Hematopoietic multipotent progenitor cell treated with erythropoietin and hydrocortisone succinate and interleukin-3 and kit ligand, for 15 days (in vitro differentiated cells): Measurements from ENCODE around the gene PDE10A.
"Not testable (repeated sequence)": the region's sequence is repeated elsewhere in the genome, so short reads cannot be mapped to it uniquely, and the experiment has no call there.

ENCODE experiments used
- DNase-seq: peaks from one replicate; pipeline ENCODE4 v3.0.0-alpha.2; 2015; ENCODE audit warnings: low spot score

PDE10A gene

DNA sequence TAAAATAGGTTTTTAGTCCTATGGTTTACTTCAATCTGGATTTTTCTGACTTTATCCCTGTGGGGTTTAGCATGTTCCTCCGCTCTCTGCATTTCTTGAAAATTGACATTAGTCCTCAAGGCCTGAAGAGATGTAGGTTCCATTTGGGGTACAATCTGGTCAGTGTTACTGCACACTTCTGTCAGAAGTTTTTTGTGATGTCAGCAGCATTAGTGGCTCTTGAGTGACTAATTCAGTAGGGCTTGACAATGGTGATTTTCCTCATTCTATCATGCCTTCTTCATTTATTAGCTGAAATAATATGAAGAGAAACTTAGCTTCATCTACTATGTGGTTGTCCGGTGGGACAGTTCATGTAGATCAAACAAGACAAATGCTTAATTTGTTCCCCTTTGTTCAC, 114.6 kb downstream of the PDE10A start:
- DNase-seq: no peak

DNA sequence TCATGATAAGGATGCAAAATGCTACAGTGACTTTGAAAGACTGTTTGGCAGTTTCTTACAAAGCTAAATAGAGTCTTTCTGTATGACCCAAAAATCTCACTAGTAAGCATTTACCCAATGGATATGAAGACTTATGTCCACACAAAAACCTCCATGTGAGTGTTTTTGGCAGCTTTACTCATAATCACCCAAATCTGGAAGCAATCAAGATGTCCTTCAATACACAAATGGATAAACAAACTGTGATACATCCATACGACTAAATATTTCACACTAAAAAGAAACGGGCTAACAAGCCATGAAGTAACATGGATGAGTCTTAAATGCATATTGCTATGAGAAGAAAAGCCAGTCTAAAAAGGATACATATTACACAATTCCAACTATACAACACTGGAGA, 117.2 kb downstream of the PDE10A start:
- DNase-seq: no peak

DNA sequence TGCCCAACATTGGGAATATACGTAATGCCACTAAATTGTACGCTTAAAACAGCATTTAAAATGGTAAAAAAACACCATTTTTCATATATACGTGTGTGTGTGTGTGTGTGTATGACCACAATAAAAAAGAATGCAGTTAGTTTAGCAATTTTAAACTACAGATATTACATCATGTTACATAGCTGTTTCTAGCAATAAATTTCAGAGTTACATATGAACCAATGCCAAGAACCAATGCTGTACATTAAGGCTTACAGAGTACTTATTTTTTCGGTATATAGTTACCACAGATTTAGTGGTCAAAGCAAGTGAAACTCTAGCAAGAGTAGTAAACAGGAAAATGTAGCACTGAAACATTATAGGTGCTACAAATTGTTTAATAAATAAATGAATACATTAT, 119.3 kb downstream of the PDE10A start:
- no peak for DNase-seq

DNA sequence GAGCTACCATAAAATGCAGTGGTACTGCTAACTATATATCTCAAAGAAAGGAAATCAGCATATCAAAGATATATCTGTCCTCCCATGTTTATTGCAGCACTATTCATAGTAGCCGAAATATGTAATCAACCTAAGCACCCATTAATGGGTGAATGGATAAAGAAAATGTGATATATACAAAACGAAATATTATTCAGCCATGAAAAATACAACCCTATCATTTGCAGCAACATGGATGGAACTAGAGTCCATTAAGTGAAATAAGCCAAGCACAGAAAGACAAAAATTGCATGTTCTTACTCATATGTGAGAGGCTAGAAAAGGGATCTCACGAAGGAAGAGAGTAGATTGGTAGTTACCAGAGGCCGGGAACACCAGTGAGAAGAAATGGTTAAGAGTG, 126.1 kb downstream of the PDE10A start:
- no peak for DNase-seq

DNA sequence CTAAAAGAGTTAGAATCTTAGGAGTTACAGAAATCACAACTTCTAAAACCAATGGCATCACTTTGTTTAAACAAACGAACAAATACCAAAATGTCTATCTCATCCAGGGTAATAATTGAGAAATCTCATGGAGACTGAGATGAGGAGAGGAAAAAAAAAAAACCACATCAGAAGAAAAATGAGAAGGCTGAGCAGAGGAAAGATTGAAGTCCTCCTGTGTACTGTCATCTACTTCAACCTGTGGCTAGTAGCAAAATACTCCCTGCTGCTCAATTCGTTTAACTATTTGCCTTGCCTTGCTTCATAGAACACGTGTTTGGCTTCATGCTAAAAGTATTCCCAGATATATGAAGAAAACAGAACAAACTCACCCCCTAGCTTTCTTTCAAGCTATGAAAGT, 143.7 kb downstream of the PDE10A start:
- no peak for DNase-seq

DNA sequence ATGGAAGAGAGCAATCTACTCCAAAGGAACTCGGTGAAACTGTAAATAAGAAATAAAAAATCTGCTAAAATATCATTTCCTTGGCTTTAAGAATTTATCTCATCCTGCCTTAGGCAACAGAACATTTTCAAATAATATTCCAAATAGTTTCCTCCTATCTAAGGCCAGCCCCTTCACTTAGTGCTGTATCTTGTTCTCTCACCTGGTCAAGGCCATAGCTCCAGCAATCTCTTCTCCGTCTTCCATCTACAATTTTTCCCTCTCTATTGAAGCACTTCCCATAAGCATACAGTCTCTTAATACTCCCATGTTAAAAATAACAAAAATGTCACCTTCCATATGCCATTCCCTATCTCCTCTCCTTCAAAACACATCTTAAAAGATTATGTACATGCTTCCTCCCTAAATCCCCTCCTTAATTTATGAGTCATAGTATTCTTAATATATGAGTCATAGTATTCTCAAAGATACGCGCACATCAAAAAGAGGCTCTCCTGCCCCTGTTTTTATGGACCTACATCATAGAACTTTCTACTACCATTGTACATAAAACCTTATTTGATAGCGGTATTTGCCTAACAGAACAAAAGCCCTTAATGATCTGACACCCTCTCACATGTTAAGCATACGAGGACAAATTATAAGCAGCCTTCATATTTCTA, 146.9 kb downstream of the PDE10A start:
- no peak for DNase-seq

DNA sequence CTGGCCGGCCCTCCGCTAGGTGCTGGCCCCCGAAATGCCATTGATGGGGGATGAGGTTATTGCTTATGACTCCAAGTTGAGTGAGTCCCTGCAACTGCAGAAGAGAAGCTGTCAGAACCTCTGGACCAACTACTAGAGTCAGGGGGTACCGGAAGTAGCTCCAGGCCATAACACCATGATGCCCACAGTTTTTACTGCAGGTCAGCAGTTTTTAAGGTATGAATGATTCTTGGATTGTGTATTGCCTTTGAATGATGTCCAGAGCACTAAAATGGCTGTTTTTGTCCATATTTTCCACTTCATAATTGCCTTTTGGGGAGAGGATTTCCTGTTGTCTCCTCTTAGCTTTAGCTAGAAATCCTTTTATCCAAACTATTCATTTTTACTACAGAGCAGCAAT, 148.4 kb downstream of the PDE10A start:
- DNase-seq: no peak

DNA sequence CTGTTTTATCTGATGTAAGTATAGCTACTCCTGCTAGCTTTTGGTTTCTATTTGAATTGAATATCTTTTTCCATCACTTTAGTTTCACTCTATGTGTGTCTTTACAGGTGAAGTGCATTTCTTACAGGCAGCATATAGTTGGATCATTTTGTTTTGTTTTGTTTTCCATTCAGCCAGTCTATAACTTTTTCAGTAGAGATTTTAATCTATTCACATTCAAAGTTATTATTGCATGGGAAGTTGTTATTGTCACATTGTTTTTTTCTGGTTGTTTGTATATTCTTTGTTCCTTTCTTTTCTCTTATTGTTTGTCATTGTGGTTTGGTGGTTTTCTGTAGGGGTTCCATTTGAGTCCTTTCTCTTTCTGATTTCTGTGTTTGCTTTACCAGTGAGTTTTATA, 151.2 kb downstream of the PDE10A start:
- no peak for DNase-seq

DNA sequence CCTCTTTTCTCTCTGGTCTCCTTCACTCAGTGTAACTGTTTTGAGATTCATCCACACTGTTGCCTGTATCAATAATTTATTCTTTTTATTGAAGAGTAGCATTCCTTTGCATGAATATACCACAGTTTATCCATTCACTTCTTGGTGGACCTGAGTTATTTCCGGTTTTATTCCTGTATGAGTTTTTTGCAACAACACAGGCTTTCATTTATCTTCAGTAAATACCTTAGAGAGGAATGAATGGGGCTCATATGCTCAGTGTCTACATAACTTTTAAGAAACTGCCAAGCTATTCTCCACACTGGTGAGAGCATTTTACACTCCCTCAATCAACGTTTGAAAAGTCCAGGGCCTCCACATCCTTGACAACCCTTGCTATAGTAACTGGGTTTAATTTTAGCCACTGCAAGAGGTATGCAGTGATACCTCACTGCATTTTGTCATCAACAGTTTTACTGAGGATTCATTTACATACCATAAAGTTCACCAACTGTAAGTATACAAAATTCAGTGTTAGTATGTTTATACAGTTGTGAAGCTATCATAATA, 154.6 kb downstream of the PDE10A start:
- no peak for DNase-seq

DNA sequence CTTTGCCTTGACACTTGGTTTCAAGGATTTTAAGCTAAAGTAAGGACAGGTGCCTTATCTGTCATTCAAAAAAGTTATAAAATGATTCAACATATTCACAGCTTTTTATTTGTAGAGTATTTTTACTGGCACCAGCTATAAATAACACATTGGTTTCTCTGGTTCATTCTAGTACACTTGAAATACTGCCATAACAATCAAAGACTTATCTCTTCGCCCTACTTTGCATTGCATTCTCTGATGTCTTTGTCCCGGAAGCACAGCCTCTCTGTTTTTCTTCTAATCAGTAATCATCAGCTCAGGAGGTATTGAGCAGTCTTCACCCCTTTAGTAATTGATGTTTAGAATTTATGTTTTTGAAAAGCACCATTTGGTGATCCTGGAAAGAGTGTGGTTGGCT, 156.4 kb downstream of the PDE10A start:
- no peak for DNase-seq

DNA sequence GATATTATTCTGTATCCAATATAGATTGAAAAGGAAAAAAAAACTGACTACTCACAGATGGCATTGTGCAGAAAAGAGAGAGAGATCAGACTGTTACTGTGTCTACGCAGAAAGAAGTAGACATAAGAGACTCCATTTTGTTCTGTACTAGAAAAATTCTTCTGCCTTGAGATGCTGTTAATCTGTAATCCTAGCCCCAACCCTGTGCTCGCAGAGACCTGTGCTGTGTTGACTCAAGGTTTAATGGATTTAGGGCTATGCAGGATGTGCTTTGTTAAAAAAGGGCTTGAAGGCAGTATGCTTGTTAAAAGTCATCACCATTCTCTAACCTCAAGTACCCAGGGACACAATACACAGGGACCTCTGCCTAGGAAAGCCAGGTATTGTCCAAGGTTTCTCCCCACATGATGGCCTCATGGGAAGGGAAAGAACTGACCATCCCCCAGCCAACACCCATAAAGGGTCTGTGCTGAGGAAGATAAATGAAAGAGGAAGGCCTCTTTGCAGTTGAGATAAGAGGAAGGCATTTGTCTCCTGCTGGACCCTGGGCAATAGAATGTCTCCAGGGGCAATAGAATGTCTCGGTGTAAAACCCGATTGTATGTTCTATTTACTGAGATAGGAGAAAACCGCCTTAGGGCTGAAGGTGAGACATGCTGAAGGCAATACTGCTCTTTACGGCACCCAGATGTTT, 162.7 kb downstream of the PDE10A start:
- DNase-seq: not testable (repeated sequence)

DNA sequence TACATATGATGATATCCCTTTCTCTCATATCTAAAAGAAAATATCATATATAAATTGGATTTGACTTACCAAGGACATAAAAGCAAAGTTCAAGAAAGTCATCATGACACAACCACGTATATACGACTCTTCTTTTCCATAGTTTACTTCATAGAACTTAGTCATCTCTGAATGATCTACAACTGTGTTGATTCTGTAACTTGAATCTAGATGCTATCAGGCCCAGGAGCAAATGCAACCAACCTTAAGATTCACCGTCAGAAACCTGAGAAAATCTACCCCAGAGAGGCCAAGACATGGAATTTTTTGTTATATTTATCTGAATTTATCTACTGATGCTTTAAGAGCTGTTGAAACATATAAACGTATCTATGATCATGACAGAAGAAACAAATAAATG, 165.6 kb downstream of the PDE10A start:
- DNase-seq: no peak

DNA sequence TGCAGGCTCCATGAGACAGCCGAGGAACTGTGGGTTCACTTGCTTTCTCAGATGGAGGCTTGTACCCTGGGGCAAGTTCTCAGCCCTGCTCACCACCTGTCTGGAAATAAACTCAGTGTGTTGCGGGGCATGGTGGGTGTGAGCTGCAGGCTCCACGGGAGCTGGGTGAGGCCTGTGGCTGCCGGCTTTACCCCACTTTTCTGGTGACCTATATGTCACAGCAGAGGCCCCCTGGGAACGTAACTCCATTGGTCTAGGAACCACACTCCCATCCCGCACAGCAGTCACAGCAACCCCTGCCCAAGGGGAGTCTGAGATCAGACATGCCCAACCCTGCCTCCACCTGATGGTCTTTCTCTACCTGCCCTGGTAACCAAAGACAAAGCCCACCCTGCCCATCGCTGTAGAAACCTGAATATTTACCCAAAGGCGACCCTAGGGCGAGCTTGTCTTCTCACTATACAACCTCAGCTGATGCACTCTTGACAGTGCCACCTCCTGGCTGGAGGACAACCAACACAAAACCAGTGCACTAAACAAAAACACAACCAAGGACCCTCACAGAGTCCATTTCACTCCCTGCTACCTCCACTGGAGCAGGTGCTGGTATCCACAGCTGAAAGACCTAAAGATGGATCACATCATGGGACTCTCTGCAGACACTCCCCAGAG, 174.3 kb downstream of the PDE10A start:
- no peak for DNase-seq

DNA sequence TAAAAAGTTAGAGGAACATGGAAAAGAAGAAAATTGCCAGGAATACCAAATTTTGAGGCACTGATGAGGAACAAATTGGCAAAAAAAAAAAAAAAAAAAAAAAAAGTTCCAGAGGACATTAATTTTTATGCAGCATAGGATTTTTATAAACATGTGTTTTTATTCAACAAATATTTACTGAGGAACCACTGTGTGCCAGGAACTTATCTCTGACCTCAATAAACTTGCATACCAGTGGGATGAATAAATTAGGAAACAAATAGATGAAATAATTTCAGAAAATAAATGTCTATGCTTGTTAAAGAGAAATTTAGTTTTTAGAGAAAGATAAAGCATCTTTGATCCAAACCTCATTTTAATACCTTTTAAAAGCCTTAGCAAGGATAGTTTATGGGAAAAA, 175.1 kb downstream of the PDE10A start:
- no peak for DNase-seq

DNA sequence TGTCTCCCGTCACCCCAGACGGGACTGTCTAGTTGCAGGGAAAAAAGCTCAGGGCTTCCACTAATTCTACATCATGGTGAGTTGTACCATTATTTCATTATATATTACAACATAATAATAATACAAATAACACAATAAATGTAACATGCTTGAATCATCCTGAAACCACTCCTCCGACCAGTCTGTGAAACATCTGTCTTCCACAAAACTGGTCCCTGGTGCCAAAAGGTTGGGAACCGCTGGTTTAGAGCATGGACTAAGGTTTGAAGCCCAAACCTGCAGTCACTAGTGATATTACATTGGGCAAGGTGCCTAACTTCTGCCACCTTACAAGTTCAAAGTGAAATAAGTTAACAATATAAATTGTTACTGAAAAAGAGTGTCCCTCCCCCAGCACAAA, 175.7 kb downstream of the PDE10A start:
- DNase-seq: no peak

DNA sequence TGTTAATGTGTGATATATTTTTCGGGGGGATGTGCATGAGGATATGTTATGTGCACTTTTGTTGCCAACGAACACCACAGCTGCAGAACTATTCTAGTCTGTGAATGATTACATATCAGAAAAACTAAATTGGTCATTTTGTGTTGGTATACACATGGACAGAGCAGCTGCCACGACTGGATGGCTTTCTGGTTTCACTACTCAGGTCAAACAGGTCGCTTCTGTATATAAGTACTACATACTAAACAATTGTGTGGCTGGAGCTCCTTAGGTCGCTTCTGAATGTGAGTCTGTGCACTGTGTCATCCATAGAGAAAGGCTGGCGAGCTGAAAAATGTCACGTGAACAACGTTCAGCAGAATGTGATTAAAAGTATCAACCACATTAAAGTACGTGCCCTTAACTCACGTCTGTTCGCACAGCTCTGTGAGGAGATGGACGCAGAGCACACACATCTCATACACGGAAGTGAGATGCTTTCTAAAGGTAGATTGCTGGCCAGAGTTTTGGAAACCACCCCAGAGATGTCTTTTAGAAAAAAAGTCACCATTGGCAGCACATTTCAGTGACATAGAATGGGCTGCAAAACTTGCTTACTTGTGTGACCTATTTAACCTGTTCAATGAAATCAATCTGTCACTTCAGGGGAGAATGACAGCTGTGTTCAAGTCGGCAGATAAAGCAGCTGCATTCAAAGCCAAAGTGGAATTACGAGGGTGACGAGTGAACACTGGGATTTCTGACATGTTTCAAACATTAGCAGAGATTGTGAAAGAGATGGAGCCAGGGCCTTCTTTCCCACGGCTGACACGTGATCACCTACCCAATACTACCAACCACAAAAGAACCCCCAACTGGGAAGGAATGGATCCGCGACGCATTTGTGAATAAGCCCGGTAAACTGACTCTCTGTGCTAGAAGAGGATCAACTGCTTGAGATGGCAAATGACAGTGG, 176.6 kb downstream of the PDE10A start:
- no peak for DNase-seq

DNA sequence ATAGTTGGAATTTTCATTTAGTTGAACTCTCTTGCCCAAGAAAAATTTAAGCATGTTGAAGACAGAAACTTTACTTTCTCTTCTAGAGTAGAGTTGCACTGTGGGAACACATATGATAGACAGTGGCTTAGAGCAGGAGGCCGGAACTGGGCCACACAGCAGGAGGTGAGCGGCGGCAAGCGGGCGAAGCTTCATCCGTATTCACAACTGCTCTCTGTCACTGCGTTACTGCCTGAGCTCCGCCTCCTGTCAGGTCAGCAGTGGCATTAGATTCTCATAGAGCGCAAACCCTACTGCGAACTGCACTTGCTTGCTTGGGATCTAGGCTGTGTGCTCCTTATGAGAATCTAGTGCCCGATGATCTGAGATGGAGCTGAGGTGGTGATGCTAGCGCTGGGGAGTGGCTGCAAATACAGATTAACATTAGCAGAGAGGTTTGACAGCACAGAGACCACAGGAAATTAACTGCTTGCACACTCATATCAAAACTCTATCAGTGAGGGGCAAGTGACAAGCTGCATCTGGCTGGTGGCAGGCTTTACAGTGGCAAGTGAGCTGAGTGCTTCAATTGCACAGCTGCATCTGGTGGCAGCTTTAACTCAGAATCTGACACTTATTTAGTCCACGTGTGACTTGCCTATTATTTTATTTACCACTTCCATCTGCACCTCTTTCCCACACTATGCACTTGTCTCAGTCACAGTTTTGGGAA, 178.7 kb downstream of the PDE10A start:
- no peak for DNase-seq

DNA sequence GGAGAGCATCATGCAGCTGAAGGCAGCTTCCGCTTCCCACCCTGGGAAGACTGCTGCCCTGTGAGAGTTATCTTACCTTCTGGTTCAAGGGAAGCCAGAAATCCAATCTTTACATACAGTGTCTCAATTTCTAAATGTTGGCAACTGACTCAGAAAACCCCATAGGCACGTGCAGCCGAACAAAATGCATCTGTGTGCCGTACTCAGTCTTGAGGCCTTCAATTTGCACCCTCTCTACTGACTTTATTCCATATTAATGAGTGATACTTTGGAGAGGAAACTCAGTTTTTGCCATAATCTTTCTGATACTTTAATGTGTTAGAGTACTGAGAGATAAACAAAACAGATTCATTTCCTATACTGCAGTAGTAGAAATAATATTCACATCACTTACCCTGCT, 181.1 kb downstream of the PDE10A start:
- DNase-seq: no peak

DNA sequence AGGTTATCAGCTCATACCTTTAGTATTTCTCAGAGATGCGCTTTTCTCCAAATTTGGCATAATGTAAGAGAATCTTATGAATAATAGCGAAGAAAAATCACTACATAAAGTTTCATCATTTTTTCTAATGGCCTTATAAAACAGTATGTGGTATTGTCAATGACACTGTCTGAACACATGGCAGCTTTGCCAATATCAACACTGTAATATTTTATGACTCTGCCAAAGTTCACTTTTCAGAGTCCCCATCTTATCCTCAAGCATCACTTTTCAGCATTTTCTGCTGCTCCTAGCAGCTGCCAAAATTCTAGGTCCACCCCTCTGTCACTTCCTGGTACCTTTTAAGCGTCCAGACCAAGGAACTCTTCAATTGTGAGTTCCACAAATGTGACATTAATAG, 182.1 kb downstream of the PDE10A start:
- no peak for DNase-seq

DNA sequence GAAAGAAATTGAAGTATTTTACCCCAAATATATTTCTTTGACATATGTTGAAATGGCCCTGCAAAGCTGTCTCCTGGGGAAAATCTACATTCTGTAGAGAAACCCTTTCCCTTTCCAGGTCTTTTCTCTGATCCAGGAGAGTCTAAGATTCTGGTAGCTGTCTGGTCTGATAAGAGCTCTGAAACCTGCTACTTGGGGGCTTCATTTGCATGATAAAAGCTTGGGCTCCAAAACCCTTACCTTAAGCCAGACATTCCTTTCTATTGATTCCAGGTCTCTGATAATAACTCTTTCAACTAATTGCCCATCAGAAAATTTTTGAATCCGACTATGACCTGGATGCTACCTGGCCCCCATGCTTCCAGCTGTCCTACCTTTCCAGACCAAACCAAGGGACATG, 184.5 kb downstream of the PDE10A start:
- DNase-seq: no peak

DNA sequence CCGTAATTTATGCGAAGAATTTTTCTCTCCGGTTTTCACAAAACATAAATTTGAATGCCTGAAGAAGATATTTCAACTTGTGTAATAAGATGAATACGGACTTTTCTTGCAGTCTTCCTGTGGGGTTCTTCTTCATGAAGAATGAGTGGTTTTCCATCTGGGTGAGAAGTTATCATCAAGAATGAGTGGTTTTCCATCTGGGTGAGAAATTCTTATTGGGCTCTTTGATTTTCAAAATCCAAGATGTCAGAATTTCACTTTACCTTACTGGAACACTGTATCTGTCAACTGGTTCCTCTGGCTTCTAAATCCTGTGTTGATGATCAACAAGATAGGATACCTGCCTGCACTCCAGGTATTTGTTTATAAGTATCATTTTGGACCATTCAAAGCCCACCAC, 193.6 kb downstream of the PDE10A start:
- no peak for DNase-seq
